T-helper 17 cell (primary cell): Measurements from ENCODE around the gene PTPRZ1. TPM values are rescaled to one million over a fixed set of nuclear protein-coding genes. Genes with fewer than 3 reads are reported as not detected.

Experiments used
- ATAC-seq: fragments of 150-1000 bp; cut with Tn5 transposase; 2 replicates; pipeline ENCODE4 v1.10.0; 2021; ENCODE audit warnings: mild to moderate bottlenecking, moderate library complexity
- DNase-seq, 3 donors: peaks; one replicate each; pipeline versions ENCODE4 v3.0.0 to v3.0.0-alpha.2; 2020 to 2021
- H3K9me3 ChIP-seq: one replicate; pipeline ENCODE4 v1.7.0; 2013; ENCODE audit warnings: low read length, mild to moderate bottlenecking; ENCODE audit not compliant: control insufficient read depth, poor library complexity, severe bottlenecking
- H3K27ac Mint-ChIP-seq: one replicate; pipeline ENCODE4 v1.8.0; 2022; ENCODE audit warnings: mild to moderate bottlenecking, moderate library complexity, mixed read lengths
- H3K27me3 Mint-ChIP-seq: one replicate; pipeline ENCODE4 v1.8.0; 2022; ENCODE audit warnings: mixed read lengths
- H3K36me3 Mint-ChIP-seq: one replicate; pipeline ENCODE4 v1.8.0; 2022; ENCODE audit warnings: low read depth, mixed read lengths
- H3K4me1 Mint-ChIP-seq: one replicate; pipeline ENCODE4 v1.8.0; 2022; ENCODE audit warnings: mild to moderate bottlenecking, mixed read lengths
- H3K4me3 Mint-ChIP-seq: one replicate; pipeline ENCODE4 v1.8.0; 2022; ENCODE audit warnings: mild to moderate bottlenecking, moderate library complexity, mixed read lengths
- total RNA-seq, 4 donors: library from RNA in 2 of 4; stranded (reverse) in 2 of 4; gene quantifications; one replicate each; pipeline ENCODE4 v1.2.3 and lab custom pipeline; 2022 to 2026

The PTPRZ1 gene
- total RNA-seq, 2 donors from 2014 or later, result not detected

- Mint-ChIP-seq H3K27me3 (no peaks in the 10 kb centered on the region), H3K27ac (no peak overlapping the region), H3K4me1 (no peaks in the 10 kb centered on the region), H3K36me3 (no peaks in the 10 kb centered on the region), H3K4me3 (no peak overlapping the region)
- DNase-seq (no peak), ATAC-seq (no peak)
- no peaks in the 10 kb centered on the region for H3K9me3 ChIP-seq
These were observed 184.0 kb downstream of the PTPRZ1 start for GRCh38 chr7:122056977-122057376.

GRCh38 chr7:122059542-122059941 lies 186.6 kb downstream of the PTPRZ1 start:
- ATAC-seq, result no peak
- Mint-ChIP-seq H3K27me3 (no peaks in the 10 kb centered on the region), H3K27ac (no peak overlapping the region)

GRCh38 chr7:122063146-122063545 lies 190.2 kb downstream of the PTPRZ1 start:
- H3K36me3 Mint-ChIP-seq, result no peaks in the 10 kb centered on the region

More at GRCh38 chr7:122059542-122059941, 186.6 kb downstream of the PTPRZ1 start:
- no peaks in the 10 kb centered on the region for H3K36me3 Mint-ChIP-seq
- no peak for DNase-seq
- H3K4me3 Mint-ChIP-seq, result no peak overlapping the region
- no peaks in the 10 kb centered on the region for H3K4me1 Mint-ChIP-seq
- no peaks in the 10 kb centered on the region for H3K9me3 ChIP-seq

GRCh38 chr7:122064971-122065370 lies 192.0 kb downstream of the PTPRZ1 start:
- no peak overlapping the region for H3K27ac Mint-ChIP-seq
- H3K4me3 Mint-ChIP-seq, result no peak overlapping the region
- ATAC-seq, result no peak
- no peaks in the 10 kb centered on the region for H3K27me3 Mint-ChIP-seq
- DNase-seq, result no peak
- H3K4me1 Mint-ChIP-seq, result no peaks in the 10 kb centered on the region
- H3K9me3 ChIP-seq, result no peaks in the 10 kb centered on the region
- no peaks in the 10 kb centered on the region for H3K36me3 Mint-ChIP-seq

More at GRCh38 chr7:122063146-122063545, 190.2 kb downstream of the PTPRZ1 start:
- Mint-ChIP-seq H3K4me1 (no peaks in the 10 kb centered on the region), H3K27ac (no peak overlapping the region), H3K4me3 (no peak overlapping the region), H3K27me3 (no peaks in the 10 kb centered on the region)
- no peak for DNase-seq
- no peaks in the 10 kb centered on the region for H3K9me3 ChIP-seq
- no peak for ATAC-seq

GRCh38 chr7:122067077-122067476 lies 194.1 kb downstream of the PTPRZ1 start:
- H3K4me1 Mint-ChIP-seq, result no peaks in the 10 kb centered on the region
- no peaks in the 10 kb centered on the region for H3K36me3 Mint-ChIP-seq
- H3K9me3 ChIP-seq, result no peaks in the 10 kb centered on the region
- H3K27ac Mint-ChIP-seq, result no peak overlapping the region
- DNase-seq (no peak), ATAC-seq (no peak)
- no peak overlapping the region for H3K4me3 Mint-ChIP-seq
- no peaks in the 10 kb centered on the region for H3K27me3 Mint-ChIP-seq

GRCh38 chr7:122068046-122068445 lies 195.1 kb downstream of the PTPRZ1 start:
- Mint-ChIP-seq H3K4me1 (no peaks in the 10 kb centered on the region), H3K27ac (no peak overlapping the region), H3K27me3 (no peaks in the 10 kb centered on the region), H3K4me3 (no peak overlapping the region), H3K36me3 (no peaks in the 10 kb centered on the region)
- no peak for ATAC-seq
- DNase-seq, result no peak
- no peaks in the 10 kb centered on the region for H3K9me3 ChIP-seq

GRCh38 chr7:122068999-122069398 lies 196.0 kb downstream of the PTPRZ1 start:
- no peak overlapping the region for H3K4me3 Mint-ChIP-seq
- ATAC-seq (no peak), DNase-seq (no peak)
- H3K9me3 ChIP-seq, result no peaks in the 10 kb centered on the region
- no peaks in the 10 kb centered on the region for H3K36me3 Mint-ChIP-seq
- H3K27me3 Mint-ChIP-seq, result no peaks in the 10 kb centered on the region
- H3K27ac Mint-ChIP-seq, result no peak overlapping the region
- no peaks in the 10 kb centered on the region for H3K4me1 Mint-ChIP-seq

GRCh38 chr7:122070062-122070461 lies 197.1 kb downstream of the PTPRZ1 start:
- no peaks in the 10 kb centered on the region for H3K36me3 Mint-ChIP-seq
- no peaks in the 10 kb centered on the region for H3K4me1 Mint-ChIP-seq
- DNase-seq (no peak), ATAC-seq (no peak)
- no peaks in the 10 kb centered on the region for H3K9me3 ChIP-seq
- no peak overlapping the region for H3K27ac Mint-ChIP-seq
- no peak overlapping the region for H3K4me3 Mint-ChIP-seq
- no peaks in the 10 kb centered on the region for H3K27me3 Mint-ChIP-seq

- H3K4me1 Mint-ChIP-seq, result no peaks in the 10 kb centered on the region
- H3K36me3 Mint-ChIP-seq, result peaks cover 2% of the 10 kb centered on the region
- no peak overlapping the region for H3K27ac Mint-ChIP-seq
- ATAC-seq, result no peak
- no peaks in the 10 kb centered on the region for H3K27me3 Mint-ChIP-seq
- no peaks in the 10 kb centered on the region for H3K9me3 ChIP-seq
- no peak overlapping the region for H3K4me3 Mint-ChIP-seq
- DNase-seq, result no peak
These were observed 197.9 kb downstream of the PTPRZ1 start for GRCh38 chr7:122070834-122071233.

GRCh38 chr7:122072272-122072671 lies 199.3 kb downstream of the PTPRZ1 start:
- ATAC-seq, result no peak
- DNase-seq, result no peak
- H3K9me3 ChIP-seq, result no peaks in the 10 kb centered on the region
- Mint-ChIP-seq H3K27me3 (no peaks in the 10 kb centered on the region), H3K4me3 (no peak overlapping the region), H3K27ac (no peak overlapping the region), H3K4me1 (no peaks in the 10 kb centered on the region), H3K36me3 (peaks cover 2% of the 10 kb centered on the region)

GRCh38 chr7:122072924-122073599 lies 200.1 kb downstream of the PTPRZ1 start:
- H3K27ac Mint-ChIP-seq, result no peak overlapping the region
- H3K4me3 Mint-ChIP-seq, result no peak overlapping the region
- no peaks in the 10 kb centered on the region for H3K9me3 ChIP-seq
- DNase-seq (no peak), ATAC-seq (no peak)
- no peaks in the 10 kb centered on the region for H3K4me1 Mint-ChIP-seq
- H3K36me3 Mint-ChIP-seq, result peaks cover 2% of the 10 kb centered on the region
- H3K27me3 Mint-ChIP-seq, result no peaks in the 10 kb centered on the region

- no peak overlapping the region for H3K27ac Mint-ChIP-seq
- H3K9me3 ChIP-seq, result no peaks in the 10 kb centered on the region
- no peak overlapping the region for H3K4me3 Mint-ChIP-seq
- peaks cover 2% of the 10 kb centered on the region for H3K36me3 Mint-ChIP-seq
- DNase-seq (no peak), ATAC-seq (no peak)
- H3K27me3 Mint-ChIP-seq, result no peaks in the 10 kb centered on the region
- H3K4me1 Mint-ChIP-seq, result no peaks in the 10 kb centered on the region
These were observed 200.7 kb downstream of the PTPRZ1 start for GRCh38 chr7:122073635-122074034.

GRCh38 chr7:122082160-122082559 lies 209.2 kb downstream of the PTPRZ1 start:
- H3K27me3 Mint-ChIP-seq, result no peaks in the 10 kb centered on the region
- no peaks in the 10 kb centered on the region for H3K9me3 ChIP-seq
- DNase-seq, result no peak
- H3K4me3 Mint-ChIP-seq, result no peak overlapping the region
- H3K36me3 Mint-ChIP-seq, result peaks cover 2% of the 10 kb centered on the region
- no peaks in the 10 kb centered on the region for H3K4me1 Mint-ChIP-seq
- no peak for ATAC-seq
- no peak overlapping the region for H3K27ac Mint-ChIP-seq

- Mint-ChIP-seq H3K4me3 (no peak overlapping the region), H3K36me3 (peaks cover 2% of the 10 kb centered on the region), H3K27ac (no peak overlapping the region), H3K27me3 (no peaks in the 10 kb centered on the region), H3K4me1 (no peaks in the 10 kb centered on the region)
- no peak for ATAC-seq
- no peaks in the 10 kb centered on the region for H3K9me3 ChIP-seq
- DNase-seq, result no peak
These were observed 209.7 kb downstream of the PTPRZ1 start for GRCh38 chr7:122082670-122083069.
